Measurements from ENCODE around the gene NFE2L1. TPM values are rescaled to one million over a fixed set of nuclear protein-coding genes. Genes with fewer than 3 reads are reported as not detected.
A peak's percentile ranks its signal among the peaks of the same experiment; 100 is the strongest.

NFE2L1 gene
- total RNA-seq, 4 donors from 2014 or later = 622 to 1,180 (median 1,000) TPM

DNA sequence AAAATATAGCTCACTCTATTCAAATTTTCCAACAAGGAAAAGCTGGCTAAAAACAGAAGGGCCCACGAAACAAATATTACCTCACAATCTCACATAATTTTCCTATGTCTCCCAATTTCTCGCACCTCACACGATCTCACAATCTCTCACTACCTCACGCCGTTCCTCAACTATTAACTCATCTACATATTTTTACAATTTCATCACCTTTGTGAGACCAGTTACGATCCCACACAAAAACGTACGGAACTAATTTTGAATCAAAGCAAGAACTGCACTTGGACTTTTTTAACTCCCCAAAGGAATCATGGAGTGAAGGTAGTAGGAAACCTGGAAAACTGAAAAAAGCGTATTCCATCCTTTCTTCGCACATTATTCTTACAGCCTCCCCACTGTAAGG, 52.0 kb downstream of the NFE2L1 start:
- in situ Hi-C loops (cut with MboI; ENCODE audit: low sequenced_read_pairs in 4 of 4) (no loop called here), intact Hi-C loops (cut with DNase I; ENCODE audit: low total_unique reads) (no loop called here)
- peak overlapping the region; percentile 83 to 92 (median 88) for H3K27ac ChIP-seq
- TF ChIP-seq, protein P1, sequence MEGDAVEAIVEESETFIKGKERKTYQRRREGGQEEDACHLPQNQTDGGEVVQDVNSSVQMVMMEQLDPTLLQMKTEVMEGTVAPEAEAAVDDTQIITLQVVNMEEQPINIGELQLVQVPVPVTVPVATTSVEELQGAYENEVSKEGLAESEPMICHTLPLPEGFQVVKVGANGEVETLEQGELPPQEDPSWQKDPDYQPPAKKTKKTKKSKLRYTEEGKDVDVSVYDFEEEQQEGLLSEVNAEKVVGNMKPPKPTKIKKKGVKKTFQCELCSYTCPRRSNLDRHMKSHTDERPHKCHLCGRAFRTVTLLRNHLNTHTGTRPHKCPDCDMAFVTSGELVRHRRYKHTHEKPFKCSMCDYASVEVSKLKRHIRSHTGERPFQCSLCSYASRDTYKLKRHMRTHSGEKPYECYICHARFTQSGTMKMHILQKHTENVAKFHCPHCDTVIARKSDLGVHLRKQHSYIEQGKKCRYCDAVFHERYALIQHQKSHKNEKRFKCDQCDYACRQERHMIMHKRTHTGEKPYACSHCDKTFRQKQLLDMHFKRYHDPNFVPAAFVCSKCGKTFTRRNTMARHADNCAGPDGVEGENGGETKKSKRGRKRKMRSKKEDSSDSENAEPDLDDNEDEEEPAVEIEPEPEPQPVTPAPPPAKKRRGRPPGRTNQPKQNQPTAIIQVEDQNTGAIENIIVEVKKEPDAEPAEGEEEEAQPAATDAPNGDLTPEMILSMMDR (IDR thresholded peaks at IDR 0.05 in 4 of 5, conservative IDR thresholded peaks at IDR 0.05 in 1 of 5) = no peak
- no peak for TF ChIP-seq POLR2A (IDR thresholded peaks at IDR 0.05)
- H3K4me1 ChIP-seq = peaks cover 6 to 15% of the 10 kb centered on the region in 2 donors
- H3K27me3 ChIP-seq = no peaks in the 10 kb centered on the region
- H3K9me3 ChIP-seq = no peaks in the 10 kb centered on the region
- ATAC-seq (no peak), DNase-seq (no peak)
- no peaks in the 10 kb centered on the region for H3K36me3 ChIP-seq
- peak overlapping the region; percentile 87 to 96 (median 93) for H3K4me3 ChIP-seq

DNA sequence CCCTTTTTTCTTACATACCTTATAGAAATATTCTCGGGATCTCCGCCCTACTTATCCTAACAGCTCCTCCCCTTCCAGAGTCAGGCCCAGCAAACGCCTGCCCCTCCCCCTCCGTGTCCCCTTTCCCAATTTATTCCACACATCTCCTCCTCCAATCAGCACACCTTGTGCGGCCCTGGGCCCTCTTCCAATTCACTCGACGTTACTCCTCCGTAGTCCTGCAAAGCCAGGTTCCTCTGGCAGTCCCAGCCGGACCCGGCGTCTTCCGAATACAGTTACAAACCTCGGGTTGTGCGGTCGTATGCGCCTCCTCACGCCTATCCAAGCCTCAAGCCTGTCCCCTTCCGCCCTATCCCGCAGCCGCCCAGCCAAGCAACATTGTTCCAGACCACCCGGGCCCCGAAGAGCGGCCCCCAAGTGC, 52.4 kb downstream of the NFE2L1 start:
- Histone ChIP-seq H3K4me1 (peaks cover 6 to 15% of the 10 kb centered on the region in 2 donors), H3K4me3 (peak overlapping the region; percentile 87 to 96 (median 93)), H3K36me3 (no peaks in the 10 kb centered on the region), H3K27me3 (no peaks in the 10 kb centered on the region), H3K9me3 (no peaks in the 10 kb centered on the region), H3K27ac (peak overlapping the region; percentile 83 to 92 (median 88))
- TF ChIP-seq POLR2A (IDR thresholded peaks at IDR 0.05) = no peak
- TF ChIP-seq, protein P1 (IDR thresholded peaks at IDR 0.05 in 4 of 5, conservative IDR thresholded peaks at IDR 0.05 in 1 of 5) = no peak
- DNase-seq = peak in 1 of 2 donors; percentile 58
- intact Hi-C loops (cut with DNase I; ENCODE audit: low total_unique reads) = no loop called here
- in situ Hi-C loops (cut with MboI; ENCODE audit: low sequenced_read_pairs in 4 of 4) = no loop called here
- ATAC-seq = peak; percentile 29

DNA sequence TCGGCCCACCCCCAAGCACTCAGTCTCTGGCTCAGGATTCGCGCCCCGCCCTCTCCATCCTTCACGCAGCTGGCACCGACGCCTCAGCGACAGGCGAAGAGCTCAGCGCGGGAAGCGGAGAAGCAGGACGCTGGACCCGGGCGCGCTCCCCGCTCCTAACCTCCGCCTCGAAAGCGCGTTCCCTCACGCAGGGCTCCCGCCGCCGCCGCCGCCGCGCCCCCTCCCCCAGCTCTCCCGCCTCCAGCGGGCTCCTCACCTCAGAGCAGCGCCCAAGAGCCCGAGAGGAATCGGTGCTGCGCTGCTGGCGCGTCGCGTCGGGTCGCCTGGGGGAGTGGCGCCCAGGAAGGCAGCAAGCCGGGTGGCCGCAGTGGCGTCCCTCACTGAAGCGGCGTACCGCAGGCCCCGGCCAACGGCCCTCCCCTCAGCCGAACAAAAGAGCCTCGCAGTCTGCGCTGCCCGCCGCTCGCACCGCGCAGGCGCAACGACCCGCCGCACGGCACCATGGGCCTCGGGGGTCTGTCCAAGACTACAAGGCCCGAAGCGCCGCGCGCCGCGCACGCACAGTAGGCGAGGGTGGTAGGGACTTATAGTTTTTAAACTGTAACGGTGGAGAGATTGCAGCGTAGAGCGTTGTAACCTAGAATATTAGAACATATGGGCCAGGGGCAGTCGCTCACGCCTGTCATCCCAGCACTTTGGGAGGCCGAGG, 53.0 kb downstream of the NFE2L1 start, which contains the start of gene CBX1:
Gene CBX1, minus strand, starts transcription at position 467 of the 709 bp plus-strand sequence. CDS start 24,474 bp downstream, outside the sequence.
- TF ChIP-seq, protein P1 (IDR thresholded peaks at IDR 0.05 in 4 of 5, conservative IDR thresholded peaks at IDR 0.05 in 1 of 5) = no peak
- peak; percentile 43 to 60 for TF ChIP-seq POLR2A (IDR thresholded peaks at IDR 0.05)
- Histone ChIP-seq H3K9me3 (no peaks in the 10 kb centered on the region), H3K27ac (peak within 1 kb of the TSS; percentile 83 to 92 (median 88)), H3K27me3 (no peaks in the 10 kb centered on the region), H3K36me3 (no peaks in the 10 kb centered on the region), H3K4me3 (peak within 1 kb of the TSS; percentile 87 to 96 (median 93)), H3K4me1 (peaks cover 6 to 15% of the 10 kb centered on the region in 2 donors)
- in situ Hi-C loops (cut with MboI; ENCODE audit: low sequenced_read_pairs in 4 of 4) = no loop called here
- ATAC-seq (peak; percentile 91 to 95), DNase-seq (peak; percentile 83 to 88)
- intact Hi-C loops (cut with DNase I; ENCODE audit: low total_unique reads) = no loop called here

DNA sequence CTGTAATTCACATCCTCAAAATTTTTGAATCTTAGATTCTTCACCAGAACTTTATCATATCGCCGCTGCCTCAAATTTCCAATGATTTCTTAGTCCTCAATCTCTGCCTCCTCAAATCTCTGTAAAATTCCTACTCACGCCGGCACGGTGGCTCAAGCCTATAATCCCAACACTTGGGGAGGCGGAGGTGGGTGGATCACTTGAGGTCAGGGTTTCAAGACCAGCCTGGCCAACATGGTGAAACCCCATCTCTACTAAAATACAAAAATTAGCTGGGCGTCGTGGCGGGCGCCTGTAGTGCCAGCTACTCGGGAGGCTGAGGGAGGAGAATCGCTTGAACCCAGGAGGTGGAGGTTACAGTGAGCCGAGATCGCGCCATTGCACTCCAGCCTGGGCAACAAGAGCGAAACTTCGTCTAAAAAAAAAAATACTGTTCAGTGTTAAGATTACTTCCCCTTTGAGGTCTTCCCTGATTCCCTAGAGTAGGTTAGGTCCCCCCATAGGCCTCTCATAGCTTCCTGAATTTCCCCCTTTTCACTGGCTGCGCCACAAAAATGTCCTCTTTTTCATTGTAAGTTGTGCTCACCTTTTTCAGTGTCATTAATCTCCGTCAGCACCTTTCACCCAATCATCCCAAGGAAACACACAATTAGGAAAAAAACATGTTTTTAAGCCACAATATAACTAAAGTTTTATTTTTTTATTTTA, 54.0 kb downstream of the NFE2L1 start:
- TF ChIP-seq, protein P1 (IDR thresholded peaks at IDR 0.05 in 4 of 5, conservative IDR thresholded peaks at IDR 0.05 in 1 of 5) = no peak
- TF ChIP-seq POLR2A (IDR thresholded peaks at IDR 0.05) = no peak
- Histone ChIP-seq H3K9me3 (no peaks in the 10 kb centered on the region), H3K27me3 (no peaks in the 10 kb centered on the region), H3K36me3 (no peaks in the 10 kb centered on the region), H3K4me3 (peak overlapping the region in 3 of 4 donors; percentile 91 to 96 (median 95)), H3K27ac (no peak overlapping the region), H3K4me1 (peaks cover 10 to 15% of the 10 kb centered on the region in 2 donors)
- ATAC-seq (no peak), DNase-seq (no peak)
- in situ Hi-C loops (cut with MboI; ENCODE audit: low sequenced_read_pairs in 4 of 4) = no loop called here
- intact Hi-C loops (cut with DNase I; ENCODE audit: low total_unique reads) = no loop called here
